Measurements from ENCODE around the gene PLP2.

Gene PLP2

DNA sequence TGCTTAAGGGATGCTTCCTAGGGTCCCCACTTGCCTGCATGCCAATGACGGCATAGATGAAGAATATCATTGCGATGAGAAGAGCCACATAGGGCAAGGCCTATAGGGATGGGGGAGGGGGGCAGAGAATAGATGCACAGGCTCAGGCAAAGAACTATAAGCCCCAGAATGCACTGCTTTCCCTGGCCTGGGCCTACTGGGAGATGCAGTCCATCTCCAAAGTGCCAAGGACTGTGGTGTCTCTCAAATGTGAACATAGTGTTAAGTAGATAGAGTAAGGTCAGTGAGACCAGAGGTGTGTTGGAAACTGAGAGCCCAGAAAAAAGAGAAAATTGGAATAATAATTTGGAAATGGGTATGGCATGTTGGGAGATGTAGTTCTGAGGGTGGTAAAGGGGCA lies 40.5 kb downstream of the PLP2 start:
- TF ChIP-seq CTCF (IDR thresholded peaks at IDR 0.05; ENCODE audit: low read depth, low read length) = no peak
- H3K4me3 ChIP-seq (ENCODE audit: low read depth, low read length) = no peak overlapping the region
- H3K27ac ChIP-seq = no peak overlapping the region
- H3K27me3 ChIP-seq (ENCODE audit: insufficient read depth, low read depth, severe bottlenecking) = peaks cover 7% of the 10 kb centered on the region
- no peak for DNase-seq
- peaks cover 48% of the 10 kb centered on the region for H3K36me3 ChIP-seq
- no peaks in the 10 kb centered on the region for H3K9me3 ChIP-seq (ENCODE audit: severe bottlenecking)

DNA sequence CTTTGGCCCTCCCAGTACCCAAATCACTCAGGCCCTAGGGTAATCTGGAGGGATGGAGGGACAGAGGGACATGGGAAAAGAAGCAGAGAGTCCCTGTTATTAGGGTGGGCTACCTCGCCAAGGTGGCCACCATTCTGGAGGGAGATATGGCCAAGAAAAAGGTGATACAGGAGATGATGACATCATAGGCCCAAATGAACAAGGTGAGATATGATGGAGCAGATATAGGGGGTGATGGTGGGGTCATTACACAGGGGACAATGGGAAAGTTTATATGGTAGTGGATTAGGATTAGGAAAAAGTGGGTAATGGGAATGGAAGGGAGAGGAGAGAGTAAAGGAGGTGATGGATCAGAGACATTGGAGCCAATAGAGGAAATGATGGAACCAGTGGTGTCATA lies 41.2 kb downstream of the PLP2 start:
- H3K27me3 ChIP-seq (ENCODE audit: insufficient read depth, low read depth, severe bottlenecking) = peaks cover 7% of the 10 kb centered on the region
- H3K9me3 ChIP-seq (ENCODE audit: severe bottlenecking) = no peaks in the 10 kb centered on the region
- no peak for TF ChIP-seq CTCF (IDR thresholded peaks at IDR 0.05; ENCODE audit: low read depth, low read length)
- H3K4me3 ChIP-seq (ENCODE audit: low read depth, low read length) = no peak overlapping the region
- peaks cover 51% of the 10 kb centered on the region for H3K36me3 ChIP-seq
- DNase-seq = no peak
- no peak overlapping the region for H3K27ac ChIP-seq

DNA sequence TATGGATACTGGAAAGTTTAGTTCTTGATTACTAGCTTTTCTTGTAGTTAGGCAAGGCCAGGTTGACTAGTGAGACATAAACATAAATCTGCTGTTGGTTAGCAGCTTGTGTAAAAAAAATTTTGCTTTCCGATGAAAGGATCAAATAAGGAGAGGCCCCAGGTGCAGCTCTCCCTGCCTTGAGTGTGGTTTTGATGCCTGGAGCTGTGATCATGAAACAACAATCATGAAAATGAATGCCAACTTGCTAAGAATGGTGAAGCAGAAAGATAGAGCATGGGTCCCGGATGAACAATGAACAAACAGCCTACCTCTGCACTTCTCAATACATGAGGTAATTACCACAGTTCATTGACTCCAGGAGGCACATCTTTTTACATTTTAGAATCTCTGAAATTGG lies 42.7 kb downstream of the PLP2 start:
- H3K36me3 ChIP-seq = peaks cover 49% of the 10 kb centered on the region
- TF ChIP-seq CTCF (IDR thresholded peaks at IDR 0.05; ENCODE audit: low read depth, low read length) = no peak
- H3K27me3 ChIP-seq (ENCODE audit: insufficient read depth, low read depth, severe bottlenecking) = peaks cover 9% of the 10 kb centered on the region
- no peak overlapping the region for H3K4me3 ChIP-seq (ENCODE audit: low read depth, low read length)
- no peak overlapping the region for H3K27ac ChIP-seq
- no peaks in the 10 kb centered on the region for H3K9me3 ChIP-seq (ENCODE audit: severe bottlenecking)
- DNase-seq = no peak

DNA sequence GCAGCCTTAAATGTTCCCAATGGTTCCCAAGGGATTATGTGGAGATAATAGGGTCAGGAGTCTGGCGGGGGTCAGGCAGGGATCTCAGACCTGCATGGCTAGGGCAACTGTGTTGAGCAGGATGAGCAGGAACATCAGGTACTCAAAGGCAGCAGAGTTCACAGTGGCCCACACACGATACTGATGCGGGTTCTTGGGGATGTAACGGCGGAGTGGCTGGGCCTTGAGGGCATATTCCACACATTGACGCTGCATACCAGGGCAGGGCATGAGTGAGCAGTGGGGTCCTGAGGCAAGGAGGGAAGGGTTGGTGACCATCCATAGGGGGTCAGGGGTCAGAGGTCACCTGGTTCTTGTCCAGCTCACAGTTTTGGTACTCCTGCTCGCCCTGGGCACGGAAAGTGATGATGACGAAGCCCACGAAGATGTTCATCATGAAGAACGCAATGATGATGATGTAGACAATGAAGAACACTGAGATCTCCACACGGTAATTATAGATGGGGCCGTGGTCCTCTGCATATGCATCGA lies 43.4 kb downstream of the PLP2 start:
- Histone ChIP-seq H3K9me3 (ENCODE audit: severe bottlenecking) (no peaks in the 10 kb centered on the region), H3K36me3 (peaks cover 54% of the 10 kb centered on the region), H3K4me3 (ENCODE audit: low read depth, low read length) (no peak overlapping the region), H3K27ac (no peak overlapping the region), H3K27me3 (ENCODE audit: insufficient read depth, low read depth, severe bottlenecking) (peaks cover 5% of the 10 kb centered on the region)
- no peak for DNase-seq
- TF ChIP-seq CTCF (IDR thresholded peaks at IDR 0.05; ENCODE audit: low read depth, low read length) = no peak

DNA sequence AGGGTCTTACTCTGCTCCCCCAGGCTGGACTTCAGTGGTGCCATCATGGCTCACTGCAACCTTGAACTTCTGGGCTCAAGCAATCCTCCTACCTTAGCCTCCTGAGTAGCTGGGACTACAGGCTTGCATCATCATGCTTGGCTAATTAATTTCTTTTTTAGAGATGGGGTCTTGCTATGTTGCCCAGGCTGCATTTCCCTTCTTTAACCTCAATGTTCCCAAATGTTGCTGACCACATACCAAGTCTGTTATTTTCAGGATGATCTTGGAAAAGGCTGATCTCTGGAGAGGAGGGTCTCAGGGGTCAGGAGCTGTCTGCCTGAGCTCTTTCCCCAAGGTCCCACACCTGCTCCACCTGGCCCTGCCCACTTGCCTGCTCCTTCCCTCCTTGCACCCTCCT lies 48.4 kb downstream of the PLP2 start:
- H3K27me3 ChIP-seq (ENCODE audit: insufficient read depth, low read depth, severe bottlenecking) = peaks cover 5% of the 10 kb centered on the region
- no peak overlapping the region for H3K27ac ChIP-seq
- H3K36me3 ChIP-seq = peaks cover 24% of the 10 kb centered on the region
- H3K4me3 ChIP-seq (ENCODE audit: low read depth, low read length) = no peak overlapping the region
- no peaks in the 10 kb centered on the region for H3K9me3 ChIP-seq (ENCODE audit: severe bottlenecking)
- TF ChIP-seq CTCF (IDR thresholded peaks at IDR 0.05; ENCODE audit: low read depth, low read length) = no peak
- DNase-seq = no peak

DNA sequence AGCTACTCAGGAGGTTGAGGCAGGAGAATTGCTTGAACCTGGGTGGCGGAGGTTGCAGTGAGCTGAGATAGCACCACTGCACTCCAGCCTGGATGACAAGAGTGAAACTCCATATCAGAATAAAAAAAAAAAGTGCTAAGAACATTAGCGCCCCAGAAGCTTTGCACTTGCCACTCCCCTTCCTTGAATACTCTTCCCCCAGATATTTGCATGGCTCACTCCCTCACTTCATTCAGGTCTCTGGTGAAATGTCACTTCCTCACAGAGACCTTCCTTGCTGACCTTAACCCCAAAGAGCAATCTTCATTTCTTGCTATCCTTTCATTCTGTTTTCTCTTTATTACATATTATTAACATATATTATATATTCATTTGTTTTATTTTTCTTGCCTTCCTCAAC lies 50.2 kb downstream of the PLP2 start:
- H3K27me3 ChIP-seq (ENCODE audit: insufficient read depth, low read depth, severe bottlenecking) = peaks cover 5% of the 10 kb centered on the region
- H3K36me3 ChIP-seq = peaks cover 20% of the 10 kb centered on the region
- no peaks in the 10 kb centered on the region for H3K9me3 ChIP-seq (ENCODE audit: severe bottlenecking)
- H3K27ac ChIP-seq = no peak overlapping the region
- no peak overlapping the region for H3K4me3 ChIP-seq (ENCODE audit: low read depth, low read length)
- TF ChIP-seq CTCF (IDR thresholded peaks at IDR 0.05; ENCODE audit: low read depth, low read length) = no peak
- no peak for DNase-seq
